OCI-LY1 (cell line): ENCODE measurements around the gene TMEM87A.

Experiments used
- EZH2 ChIP-seq: fragments of 200-600 bp; sonication (generic), shearing (Covaris generic); IDR thresholded peaks from 2 replicates; pipeline ENCODE4 v1.8.0; 2017; ENCODE audit warnings: borderline replicate concordance, mixed run types, mild to moderate bottlenecking, antibody characterized with exemption, low read length, moderate library complexity, mixed read lengths
- TF ChIP-seq, protein P1 (sequence below): fragments of 200-600 bp; sonication (generic), shearing (Covaris generic); IDR thresholded peaks from 2 replicates; pipeline ENCODE4 v1.5.1; 2017; ENCODE audit warnings: mild to moderate bottlenecking, antibody characterized with exemption, low read length, moderate library complexity, mixed read lengths

DNA sequence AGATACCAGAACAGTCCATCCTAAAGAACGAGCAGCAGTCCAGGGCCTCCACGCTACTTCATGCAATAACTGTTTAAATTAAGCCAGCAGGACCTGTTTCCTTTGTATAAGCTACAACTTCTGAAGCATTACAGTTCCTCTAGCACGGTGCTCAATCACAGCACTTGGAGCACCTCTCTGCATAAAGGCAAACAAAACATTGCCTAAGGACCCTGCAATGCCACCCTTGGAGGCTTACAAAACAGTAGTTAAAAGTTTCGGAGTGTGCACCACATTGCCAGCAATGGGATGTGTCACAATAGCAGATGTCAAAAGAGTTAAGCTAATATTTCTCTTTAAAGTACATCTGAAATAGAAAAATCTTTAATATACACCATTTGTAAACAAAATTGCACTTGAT lies 62.5 kb downstream of the TMEM87A start:
- TF ChIP-seq, protein P1, sequence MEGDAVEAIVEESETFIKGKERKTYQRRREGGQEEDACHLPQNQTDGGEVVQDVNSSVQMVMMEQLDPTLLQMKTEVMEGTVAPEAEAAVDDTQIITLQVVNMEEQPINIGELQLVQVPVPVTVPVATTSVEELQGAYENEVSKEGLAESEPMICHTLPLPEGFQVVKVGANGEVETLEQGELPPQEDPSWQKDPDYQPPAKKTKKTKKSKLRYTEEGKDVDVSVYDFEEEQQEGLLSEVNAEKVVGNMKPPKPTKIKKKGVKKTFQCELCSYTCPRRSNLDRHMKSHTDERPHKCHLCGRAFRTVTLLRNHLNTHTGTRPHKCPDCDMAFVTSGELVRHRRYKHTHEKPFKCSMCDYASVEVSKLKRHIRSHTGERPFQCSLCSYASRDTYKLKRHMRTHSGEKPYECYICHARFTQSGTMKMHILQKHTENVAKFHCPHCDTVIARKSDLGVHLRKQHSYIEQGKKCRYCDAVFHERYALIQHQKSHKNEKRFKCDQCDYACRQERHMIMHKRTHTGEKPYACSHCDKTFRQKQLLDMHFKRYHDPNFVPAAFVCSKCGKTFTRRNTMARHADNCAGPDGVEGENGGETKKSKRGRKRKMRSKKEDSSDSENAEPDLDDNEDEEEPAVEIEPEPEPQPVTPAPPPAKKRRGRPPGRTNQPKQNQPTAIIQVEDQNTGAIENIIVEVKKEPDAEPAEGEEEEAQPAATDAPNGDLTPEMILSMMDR = no peak
- no peak for TF ChIP-seq EZH2
